ENCODE measurements around the gene RFTN1. TPM values are rescaled to one million over a fixed set of nuclear protein-coding genes. Genes with fewer than 3 reads are reported as not detected.

RFTN1 gene
- total RNA-seq, 3 donors from 2014 or later (not counting 1 experiment from before 2014, with no cell fraction given), result 112 to 135 (median 115) TPM

DNA sequence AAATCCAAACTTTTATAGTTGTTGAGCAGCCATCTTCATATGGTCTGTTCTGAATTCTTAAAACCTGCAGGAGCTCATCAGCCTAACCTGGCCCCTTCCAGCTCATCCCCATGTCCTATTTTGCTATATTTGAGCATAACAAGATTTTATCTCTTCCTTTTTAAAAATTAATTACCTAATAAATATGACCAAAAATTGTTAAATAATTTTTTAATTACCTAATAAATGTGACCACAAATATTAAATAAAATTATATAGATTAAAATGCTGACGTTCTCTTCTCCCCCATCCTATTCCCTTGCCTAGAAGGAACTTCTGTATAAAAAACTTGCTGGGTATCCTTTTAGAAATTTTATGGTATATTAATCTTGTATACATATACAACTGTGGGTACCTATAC, 204.8 kb downstream of the RFTN1 start:
- no peaks in the 10 kb centered on the region for H3K27me3 Mint-ChIP-seq (ENCODE audit: low read depth in 2 of 2)
- H3K4me1 Mint-ChIP-seq, result peaks cover 70 to 81% of the 10 kb centered on the region in 2 donors
- Histone ChIP-seq H3K4me3 (ENCODE audit: low read length) (no peak overlapping the region), H3K9me3 (ENCODE audit: control insufficient read depth, insufficient read depth, low read length) (no peaks in the 10 kb centered on the region), H3K27me3 (ENCODE audit: control insufficient read depth, insufficient read depth, low read length) (no peaks in the 10 kb centered on the region), H3K36me3 (ENCODE audit: control insufficient read depth, insufficient read depth, low read length) (peaks cover 47% of the 10 kb centered on the region), H3K27ac (ENCODE audit: low read length) (no peak overlapping the region), H3K4me1 (ENCODE audit: control insufficient read depth, insufficient read depth, low read length) (peaks cover 50% of the 10 kb centered on the region)
- ATAC-seq, result no peak
- H3K4me3 Mint-ChIP-seq, result no peak overlapping the region
- no peaks in the 10 kb centered on the region for H3K9me3 Mint-ChIP-seq
- H3K36me3 Mint-ChIP-seq, result peaks cover 9% of the 10 kb centered on the region
- no peak for DNase-seq
- intact Hi-C loops (cut with micrococcal nuclease), result loop anchor here (2.0 to 10.0 kb wide), 3 partner anchors 22 to 846 kb away; no protein-coding TSS in a partner anchor
- TF ChIP-seq, protein P1, sequence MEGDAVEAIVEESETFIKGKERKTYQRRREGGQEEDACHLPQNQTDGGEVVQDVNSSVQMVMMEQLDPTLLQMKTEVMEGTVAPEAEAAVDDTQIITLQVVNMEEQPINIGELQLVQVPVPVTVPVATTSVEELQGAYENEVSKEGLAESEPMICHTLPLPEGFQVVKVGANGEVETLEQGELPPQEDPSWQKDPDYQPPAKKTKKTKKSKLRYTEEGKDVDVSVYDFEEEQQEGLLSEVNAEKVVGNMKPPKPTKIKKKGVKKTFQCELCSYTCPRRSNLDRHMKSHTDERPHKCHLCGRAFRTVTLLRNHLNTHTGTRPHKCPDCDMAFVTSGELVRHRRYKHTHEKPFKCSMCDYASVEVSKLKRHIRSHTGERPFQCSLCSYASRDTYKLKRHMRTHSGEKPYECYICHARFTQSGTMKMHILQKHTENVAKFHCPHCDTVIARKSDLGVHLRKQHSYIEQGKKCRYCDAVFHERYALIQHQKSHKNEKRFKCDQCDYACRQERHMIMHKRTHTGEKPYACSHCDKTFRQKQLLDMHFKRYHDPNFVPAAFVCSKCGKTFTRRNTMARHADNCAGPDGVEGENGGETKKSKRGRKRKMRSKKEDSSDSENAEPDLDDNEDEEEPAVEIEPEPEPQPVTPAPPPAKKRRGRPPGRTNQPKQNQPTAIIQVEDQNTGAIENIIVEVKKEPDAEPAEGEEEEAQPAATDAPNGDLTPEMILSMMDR (IDR thresholded peaks at IDR 0.05), result no peak
- peak overlapping the region in 1 of 2 donors; percentile 82 for H3K27ac Mint-ChIP-seq
- WGBS (ENCODE audit: insufficient coverage), result no CpG with 5 or more reads among the region's 1 CpG

DNA sequence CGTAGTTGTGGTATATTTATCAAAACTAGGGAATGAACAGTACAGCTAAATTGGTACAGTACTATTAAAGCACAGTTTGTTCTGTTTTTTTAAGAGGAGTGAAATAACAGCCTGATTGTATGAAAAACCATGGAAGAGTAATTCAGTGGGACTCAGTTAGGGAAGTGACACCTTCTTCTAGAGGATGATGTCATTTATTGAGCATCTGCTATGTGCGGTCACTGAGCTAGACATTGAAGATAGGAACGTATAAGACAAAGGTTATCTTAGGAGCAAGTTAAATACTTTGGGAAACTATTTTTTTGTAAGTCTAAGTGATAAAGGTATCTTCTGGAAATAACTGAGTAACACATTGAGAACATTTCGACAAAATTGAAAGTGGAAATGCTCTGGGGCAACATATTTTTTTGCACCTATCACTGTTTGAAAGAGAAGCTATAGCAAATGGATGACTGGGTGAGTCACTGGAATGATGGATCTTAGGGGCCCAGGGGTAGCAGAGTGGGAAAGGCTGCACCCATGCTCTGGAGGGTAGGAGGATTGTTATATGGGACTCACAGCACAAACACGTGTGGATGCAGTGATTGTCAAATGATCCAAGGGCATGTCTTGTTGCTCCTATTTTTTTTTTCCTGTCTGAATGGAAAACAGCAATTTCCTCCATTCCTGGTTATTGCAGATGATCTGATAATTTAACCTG, 205.5 kb downstream of the RFTN1 start:
- no peak for DNase-seq

DNA sequence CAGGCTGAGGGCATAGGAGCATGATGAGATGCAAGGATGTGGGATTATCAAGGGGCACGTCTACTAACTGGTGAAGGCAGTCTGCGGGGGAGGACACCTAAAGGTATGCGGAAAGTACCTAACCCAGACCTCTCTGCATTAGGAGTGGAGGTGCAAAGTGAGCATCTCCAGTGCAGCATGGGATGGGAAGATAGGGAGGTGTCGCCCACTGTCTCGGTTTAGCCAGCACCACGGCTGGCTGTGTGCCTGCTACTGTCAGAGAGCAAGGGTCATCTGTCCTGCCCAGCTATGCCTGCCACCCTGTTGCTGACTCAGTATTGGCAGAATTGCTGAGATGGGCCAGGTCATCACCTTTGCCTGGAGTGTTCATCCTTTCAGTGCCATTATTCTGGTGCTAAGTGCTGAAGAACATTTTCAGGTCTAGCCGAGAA, 208.4 kb downstream of the RFTN1 start:
- intact Hi-C loops (cut with micrococcal nuclease), result loop anchor here (10.0 kb wide), 2 partner anchors 780 to 850 kb away; no protein-coding TSS in a partner anchor
- Histone ChIP-seq H3K4me3 (ENCODE audit: low read length) (no peak overlapping the region), H3K36me3 (ENCODE audit: control insufficient read depth, insufficient read depth, low read length) (peaks cover 53% of the 10 kb centered on the region), H3K27ac (ENCODE audit: low read length) (peak overlapping the region; percentile 34), H3K27me3 (ENCODE audit: control insufficient read depth, insufficient read depth, low read length) (no peaks in the 10 kb centered on the region), H3K4me1 (ENCODE audit: control insufficient read depth, insufficient read depth, low read length) (peaks cover 39% of the 10 kb centered on the region), H3K9me3 (ENCODE audit: control insufficient read depth, insufficient read depth, low read length) (no peaks in the 10 kb centered on the region)
- Mint-ChIP-seq H3K36me3 (peaks cover 9% of the 10 kb centered on the region), H3K27me3 (ENCODE audit: low read depth in 2 of 2) (no peaks in the 10 kb centered on the region), H3K27ac (peak overlapping the region; percentile 33 to 72), H3K4me3 (peak overlapping the region; percentile 22), H3K9me3 (no peaks in the 10 kb centered on the region), H3K4me1 (peaks cover 74 to 90% of the 10 kb centered on the region in 2 donors)
- peak in 1 of 3 donors; percentile 5 for ATAC-seq
- DNase-seq, result peak in 1 of 2 donors; percentile 82
- WGBS (ENCODE audit: insufficient coverage), result 67% methylated on average over 7 of the region's 7 CpGs
- TF ChIP-seq, protein P1 (IDR thresholded peaks at IDR 0.05), result no peak

More for the DNA sequence above, 205.5 kb downstream of the RFTN1 start:
- H3K36me3 ChIP-seq (ENCODE audit: control insufficient read depth, insufficient read depth, low read length), result peaks cover 45% of the 10 kb centered on the region
- no peaks in the 10 kb centered on the region for H3K9me3 ChIP-seq (ENCODE audit: control insufficient read depth, insufficient read depth, low read length)
- TF ChIP-seq, protein P1 (IDR thresholded peaks at IDR 0.05), result no peak
- peak overlapping the region; percentile 38 for H3K4me3 Mint-ChIP-seq
- H3K9me3 Mint-ChIP-seq, result no peaks in the 10 kb centered on the region
- H3K27me3 Mint-ChIP-seq (ENCODE audit: low read depth in 2 of 2), result no peaks in the 10 kb centered on the region
- intact Hi-C loops (cut with micrococcal nuclease), result loop anchor here (2.0 to 10.0 kb wide), 3 partner anchors 21 to 847 kb away; no protein-coding TSS in a partner anchor
- peaks cover 9% of the 10 kb centered on the region for H3K36me3 Mint-ChIP-seq
- peaks cover 68 to 81% of the 10 kb centered on the region in 2 donors for H3K4me1 Mint-ChIP-seq
- ATAC-seq, result no peak
- 92% methylated on average over 4 of the region's 5 CpGs for WGBS (ENCODE audit: insufficient coverage)
- H3K27ac ChIP-seq (ENCODE audit: low read length), result no peak overlapping the region
- no peaks in the 10 kb centered on the region for H3K27me3 ChIP-seq (ENCODE audit: control insufficient read depth, insufficient read depth, low read length)
- peaks cover 45% of the 10 kb centered on the region for H3K4me1 ChIP-seq (ENCODE audit: control insufficient read depth, insufficient read depth, low read length)
- no peak overlapping the region for H3K4me3 ChIP-seq (ENCODE audit: low read length)
- peak overlapping the region in 1 of 2 donors; percentile 41 for H3K27ac Mint-ChIP-seq
